Stimulated activated CD8-positive, alpha-beta memory T cell treated with anti-CD3 and anti-CD28 coated beads, Interleukin-4, amount 100 ng/mL, for 1 hour (primary cell): Measurements from ENCODE around the gene ZNF668.
A peak's percentile ranks its signal among the peaks of the same experiment; 100 is the strongest.

ENCODE experiments used
- DNase-seq, 2 donors: peaks; one replicate each; pipeline ENCODE4 v3.0.0-alpha.2; 2020; ENCODE audit warnings: low read depth in 2 of 2, low spot score in 1 of 2

Gene ZNF668

DNA sequence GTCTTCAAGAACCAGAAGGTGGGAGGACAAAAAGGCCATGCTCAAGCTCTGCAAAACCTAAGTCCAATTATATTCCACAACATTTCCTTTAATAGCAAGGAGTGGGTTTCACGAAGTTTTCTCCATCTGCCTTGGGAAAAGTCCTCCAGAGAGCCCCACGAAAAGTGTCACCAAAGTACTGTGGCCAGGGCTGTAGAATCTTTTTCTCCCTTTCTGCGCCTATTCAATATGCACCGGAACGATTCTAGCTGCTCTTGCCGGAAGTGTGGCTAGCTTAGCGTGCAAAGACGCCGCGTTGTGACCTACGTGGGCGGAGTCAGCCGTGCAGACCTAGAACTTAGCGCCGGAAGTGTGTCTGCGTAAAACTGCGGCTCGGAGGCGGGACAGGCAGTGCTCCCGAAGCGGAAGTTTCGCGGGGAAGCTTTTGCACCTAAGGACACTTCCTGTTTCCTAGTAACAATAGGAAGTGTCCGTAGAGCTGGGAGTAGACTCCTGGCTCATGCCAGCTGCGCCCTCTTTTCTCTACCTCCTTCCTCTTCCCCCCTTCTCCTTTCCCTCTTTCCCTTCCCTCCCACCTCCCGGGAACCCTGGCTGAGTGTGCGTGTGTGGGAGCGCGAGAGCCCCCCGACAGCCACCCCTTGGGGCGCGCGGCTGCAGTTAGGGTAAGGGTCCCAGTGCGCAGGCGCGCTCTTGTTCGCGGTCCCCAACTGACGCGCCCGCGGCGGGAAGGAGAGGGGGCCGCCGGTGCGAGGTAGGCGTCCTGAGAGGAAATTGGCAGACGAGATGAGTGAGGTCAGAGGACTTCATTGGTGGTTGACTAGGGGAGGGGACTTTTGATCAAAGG is at the start of gene ZNF668, which contains the start of gene ZNF646:
TSS of gene ZNF668 (minus strand) at position 271 of the 844 bp plus-strand sequence. CDS start 9,781 bp downstream, outside the sequence.
TSS of gene ZNF646 (plus strand) at position 453 of the 844 bp plus-strand sequence. CDS start 1,903 bp downstream, outside the sequence.
- peak; percentile 91 to 96 for DNase-seq

DNA sequence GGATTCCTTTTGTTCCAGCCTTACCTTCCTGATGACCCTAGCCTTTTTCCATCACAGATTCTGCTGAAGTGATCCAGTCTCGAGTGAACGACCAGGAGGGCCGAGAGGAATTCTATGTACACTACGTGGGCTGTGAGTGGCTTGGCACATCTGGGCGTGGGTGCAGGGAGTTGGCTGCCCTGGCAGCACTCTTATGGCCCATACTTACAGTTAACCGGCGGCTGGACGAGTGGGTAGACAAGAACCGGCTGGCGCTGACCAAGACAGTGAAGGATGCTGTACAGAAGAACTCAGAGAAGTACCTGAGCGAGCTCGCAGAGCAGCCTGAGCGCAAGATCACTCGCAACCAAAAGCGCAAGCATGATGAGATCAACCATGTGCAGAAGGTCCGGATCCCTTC is 46.1 kb upstream of the ZNF668 start:
- no peak for DNase-seq

DNA sequence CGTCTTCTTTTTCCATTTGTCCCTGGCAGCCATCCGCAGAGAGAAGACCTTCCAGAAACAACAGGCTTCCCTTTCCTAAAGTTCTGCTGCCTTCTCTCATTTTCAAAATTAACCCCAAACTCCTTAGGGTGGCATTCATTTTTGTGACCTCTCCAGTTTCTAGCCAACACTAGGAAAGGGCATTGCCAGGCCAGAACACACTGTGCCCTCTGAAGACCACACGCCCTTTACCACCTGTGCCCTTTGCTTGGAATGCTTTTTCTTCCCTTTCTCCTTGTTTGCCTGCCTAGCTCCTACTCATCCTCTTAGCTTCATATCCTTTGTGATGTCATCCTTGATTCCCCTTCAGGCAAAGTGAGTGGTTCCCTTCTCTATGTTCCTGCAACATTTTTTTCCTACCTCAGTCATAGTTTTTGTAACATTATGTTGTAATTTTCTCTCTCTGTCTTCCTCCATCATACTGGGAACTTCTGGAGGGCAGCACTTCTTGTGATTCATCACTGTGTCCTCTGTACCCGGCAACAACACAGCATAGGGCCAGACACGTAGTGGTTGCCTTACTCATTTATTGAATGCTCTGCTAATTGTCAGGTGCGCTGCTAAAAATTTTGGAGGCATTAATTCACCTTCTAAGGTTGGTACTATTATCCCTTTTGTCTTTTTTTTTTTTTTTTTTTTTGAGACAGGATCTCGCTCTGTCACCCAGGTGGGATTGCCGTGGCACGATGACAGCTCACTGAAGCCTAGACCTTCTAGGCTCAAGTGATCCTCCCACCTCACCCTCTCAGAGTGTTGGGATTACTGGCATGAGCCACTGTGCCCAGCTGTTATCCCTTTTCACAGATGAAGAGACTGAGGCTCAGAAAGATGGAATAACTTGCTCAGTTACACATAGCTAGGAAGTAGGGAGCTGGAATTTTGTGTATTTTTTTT is 44.4 kb upstream of the ZNF668 start:
- no peak for DNase-seq

DNA sequence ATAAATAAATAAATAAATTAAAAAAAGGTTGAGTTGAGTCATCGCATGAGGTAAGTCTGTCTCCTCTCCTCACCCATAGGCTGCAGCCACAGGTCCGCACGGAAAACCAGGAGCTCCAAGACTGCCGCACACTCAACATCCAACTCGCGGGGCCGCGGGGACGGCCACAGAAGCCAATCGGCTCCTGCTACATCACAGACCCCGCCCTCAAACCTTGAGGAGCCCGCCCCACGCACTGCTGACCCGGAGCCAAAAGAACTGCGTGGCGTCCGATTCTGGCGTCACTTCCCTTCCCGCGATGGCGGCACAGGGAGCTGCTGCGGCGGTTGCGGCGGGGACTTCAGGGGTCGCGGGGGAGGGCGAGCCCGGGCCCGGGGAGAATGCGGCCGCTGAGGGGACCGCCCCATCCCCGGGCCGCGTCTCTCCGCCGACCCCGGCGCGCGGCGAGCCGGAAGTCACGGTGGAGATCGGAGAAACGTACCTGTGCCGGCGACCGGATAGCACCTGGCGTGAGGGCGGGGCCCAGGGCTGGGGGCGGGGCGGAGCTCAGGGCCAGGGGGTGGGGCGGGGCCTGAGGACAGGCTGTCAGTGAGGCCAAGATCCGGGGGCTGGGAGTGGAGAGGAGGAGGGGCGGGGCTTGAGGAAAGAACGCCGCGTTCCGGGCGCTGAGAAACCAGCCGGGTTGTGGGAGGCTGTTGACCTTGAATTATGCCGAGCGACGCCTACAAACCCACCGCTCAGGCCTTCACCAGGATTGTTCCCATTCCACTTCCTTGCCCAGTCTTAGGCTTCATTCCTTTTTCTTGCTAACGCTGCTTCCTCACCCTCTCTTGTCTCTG is 43.6 kb upstream of the ZNF668 start, which contains the start of gene KAT8:
TSS of gene KAT8 (plus strand) at position 281 of the 839 bp plus-strand sequence. CDS start at position 299, 18 bp downstream.
- DNase-seq = peak; percentile 92 to 93

DNA sequence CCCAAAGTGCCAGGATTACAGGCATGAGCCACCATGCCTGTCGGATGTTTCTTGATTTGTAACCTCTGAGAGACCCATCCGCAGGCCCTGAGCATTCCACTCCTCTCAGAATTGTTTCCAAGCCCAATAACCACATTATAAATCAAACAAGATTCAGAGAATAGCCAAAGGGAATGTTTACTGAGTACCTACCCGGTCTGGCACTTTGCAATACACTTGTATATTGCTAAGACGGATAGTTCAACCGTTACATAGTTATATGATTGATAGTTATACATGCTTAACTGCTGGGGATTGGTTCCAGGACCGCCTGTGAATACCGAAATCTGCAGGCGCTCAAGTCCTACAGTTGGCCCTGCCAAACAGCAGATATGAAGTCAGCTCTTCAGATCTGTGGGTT is 40.4 kb upstream of the ZNF668 start:
- DNase-seq = no peak

DNA sequence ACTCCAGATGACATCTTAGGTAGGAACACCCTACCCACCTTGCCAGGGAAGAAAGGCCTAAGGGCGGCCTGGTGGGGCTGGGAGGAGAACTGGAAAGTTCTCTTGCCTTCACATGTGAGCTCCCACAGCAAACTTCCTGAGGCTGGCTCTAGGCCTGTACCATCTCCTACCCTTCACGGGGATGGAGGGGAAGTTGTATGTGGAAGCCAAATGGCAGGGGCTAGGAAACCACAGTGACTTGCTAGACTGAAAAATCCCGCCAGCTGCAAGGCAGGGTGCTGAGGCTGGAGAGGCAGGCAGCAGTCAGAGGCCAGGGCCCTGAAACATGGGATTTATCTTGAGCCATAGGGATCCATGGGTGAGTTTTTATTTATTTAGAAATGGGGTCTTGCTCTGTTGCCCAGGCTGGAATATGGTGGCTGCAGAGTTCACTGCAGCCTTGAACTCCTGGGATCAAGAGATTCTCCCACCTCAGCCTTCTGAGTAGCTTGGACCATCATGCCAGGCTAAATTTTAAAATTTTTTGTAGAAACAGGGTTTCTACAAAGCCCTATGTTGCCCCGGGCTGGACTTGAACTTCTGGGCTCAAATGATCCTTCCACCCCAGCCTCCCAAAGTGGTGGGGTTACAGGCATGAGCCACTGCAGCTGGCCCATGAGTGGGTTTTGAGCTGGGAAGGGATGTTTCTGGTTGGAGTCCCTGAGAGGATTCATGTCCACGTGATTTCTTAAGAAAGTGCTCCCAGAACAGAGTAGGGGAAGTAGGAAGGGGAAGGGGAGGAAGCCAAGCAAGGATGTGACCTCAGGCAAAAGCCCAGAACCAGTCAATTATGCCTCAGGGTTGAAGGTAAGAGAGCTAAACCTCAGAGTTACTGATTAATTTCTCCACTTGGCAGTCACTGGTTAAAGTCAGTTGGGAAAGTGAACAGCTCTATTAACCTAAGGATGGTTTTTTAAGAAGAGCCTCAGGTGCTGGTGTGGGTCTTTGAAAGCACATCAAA is 39.4 kb upstream of the ZNF668 start:
- no peak for DNase-seq

DNA sequence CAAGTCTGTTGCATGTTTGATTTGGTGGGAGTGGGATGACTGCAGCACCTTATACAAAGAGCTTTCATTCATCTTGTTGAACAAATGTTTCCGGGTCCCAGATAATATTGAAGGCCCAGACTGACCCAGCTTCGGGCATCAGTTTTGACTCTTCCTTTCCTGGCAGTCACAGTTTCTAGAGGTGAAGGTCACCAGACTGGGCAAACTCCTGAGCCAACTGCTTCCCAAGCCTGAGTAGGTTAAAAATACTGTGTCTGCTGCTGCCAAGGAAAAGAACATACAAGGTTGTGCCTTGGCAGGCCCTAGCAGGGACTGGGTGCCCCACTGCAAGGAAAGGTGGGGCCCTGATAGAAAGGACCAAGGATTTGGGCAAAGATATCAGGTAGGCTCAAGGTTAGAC is 38.7 kb upstream of the ZNF668 start:
- DNase-seq = no peak

DNA sequence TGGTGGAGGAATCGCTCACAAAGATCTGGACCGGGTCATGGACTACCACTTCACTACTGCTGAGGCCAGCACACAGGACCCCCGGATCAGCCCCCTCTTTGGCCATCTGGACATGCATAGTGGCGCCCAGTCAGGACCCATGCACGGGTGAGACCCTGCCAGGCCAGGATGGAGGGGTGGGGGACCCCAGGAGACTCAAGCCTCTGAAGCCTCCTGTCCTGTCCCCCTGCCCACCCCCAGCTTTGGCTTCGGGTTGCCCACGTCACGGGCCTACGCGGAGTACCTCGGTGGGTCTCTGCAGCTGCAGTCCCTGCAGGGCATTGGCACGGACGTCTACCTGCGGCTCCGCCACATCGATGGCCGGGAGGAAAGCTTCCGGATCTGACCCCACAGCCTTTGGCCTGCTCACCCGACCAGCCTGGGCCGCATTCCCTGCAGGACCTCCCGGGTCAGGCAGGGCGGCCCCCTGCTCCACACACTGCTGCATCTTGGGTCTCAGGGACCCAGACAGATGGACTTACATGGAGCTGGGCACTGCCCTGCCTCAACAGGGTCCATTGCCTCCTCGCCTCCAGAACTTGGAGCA is 37.9 kb upstream of the ZNF668 start:
- no peak for DNase-seq

DNA sequence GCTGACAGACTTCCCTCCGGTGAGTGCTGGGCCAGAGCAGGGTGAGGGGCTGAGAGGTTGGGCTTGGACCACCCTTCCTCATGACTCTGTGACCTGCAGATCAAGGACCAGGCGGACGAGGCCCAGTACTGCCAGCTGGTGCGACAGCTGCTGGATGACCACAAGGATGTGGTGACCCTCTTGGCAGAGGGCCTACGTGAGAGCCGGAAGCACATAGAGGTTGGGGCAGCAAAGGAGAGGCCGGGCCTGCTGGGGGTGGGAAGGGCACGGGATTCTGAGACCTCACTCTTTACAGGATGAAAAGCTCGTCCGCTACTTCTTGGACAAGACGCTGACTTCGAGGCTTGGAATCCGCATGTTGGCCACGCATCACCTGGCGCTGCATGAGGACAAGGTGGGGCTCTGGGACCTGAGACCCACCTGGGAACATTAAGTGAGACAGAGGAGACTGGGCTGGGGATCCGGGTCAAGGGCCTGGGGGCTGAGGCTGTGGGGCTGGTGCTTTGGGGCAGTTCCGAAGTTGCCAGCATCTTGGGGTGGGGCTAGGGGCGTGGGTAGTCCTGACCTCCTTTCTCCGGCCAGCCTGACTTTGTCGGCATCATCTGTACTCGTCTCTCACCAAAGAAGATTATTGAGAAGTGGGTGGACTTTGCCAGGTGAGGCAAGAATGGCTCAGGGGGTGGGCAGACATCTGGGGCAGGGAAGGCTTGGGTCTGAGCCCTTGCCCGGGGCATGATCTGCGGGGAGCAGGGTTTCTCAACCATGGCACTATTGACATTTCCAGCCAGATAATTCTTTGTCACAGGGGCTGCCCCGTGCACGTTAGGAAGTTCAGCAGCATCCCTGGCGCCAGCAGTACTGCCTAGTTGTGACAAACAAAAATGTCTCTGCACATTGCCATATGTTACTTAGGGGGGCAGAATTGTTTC is 36.3 kb upstream of the ZNF668 start:
- no peak for DNase-seq

DNA sequence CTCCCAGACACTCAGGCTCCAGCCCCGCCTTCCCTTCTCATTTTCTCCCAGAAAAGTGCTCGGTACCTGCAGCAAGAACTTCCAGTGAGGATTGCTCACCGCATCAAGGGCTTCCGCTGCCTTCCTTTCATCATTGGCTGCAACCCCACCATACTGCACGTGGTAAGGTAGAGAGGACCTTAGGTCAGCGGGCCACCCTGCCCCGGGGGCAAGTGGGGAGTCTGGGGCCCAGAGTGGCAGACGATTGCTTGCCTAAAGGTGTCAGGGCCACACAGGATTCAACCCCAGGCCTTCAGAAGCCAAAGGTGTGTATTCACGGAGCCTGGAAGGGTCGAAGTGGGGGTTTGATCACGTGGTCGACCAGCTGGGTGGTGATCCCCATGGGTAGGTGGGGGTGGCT is 35.6 kb upstream of the ZNF668 start:
- DNase-seq = no peak

DNA sequence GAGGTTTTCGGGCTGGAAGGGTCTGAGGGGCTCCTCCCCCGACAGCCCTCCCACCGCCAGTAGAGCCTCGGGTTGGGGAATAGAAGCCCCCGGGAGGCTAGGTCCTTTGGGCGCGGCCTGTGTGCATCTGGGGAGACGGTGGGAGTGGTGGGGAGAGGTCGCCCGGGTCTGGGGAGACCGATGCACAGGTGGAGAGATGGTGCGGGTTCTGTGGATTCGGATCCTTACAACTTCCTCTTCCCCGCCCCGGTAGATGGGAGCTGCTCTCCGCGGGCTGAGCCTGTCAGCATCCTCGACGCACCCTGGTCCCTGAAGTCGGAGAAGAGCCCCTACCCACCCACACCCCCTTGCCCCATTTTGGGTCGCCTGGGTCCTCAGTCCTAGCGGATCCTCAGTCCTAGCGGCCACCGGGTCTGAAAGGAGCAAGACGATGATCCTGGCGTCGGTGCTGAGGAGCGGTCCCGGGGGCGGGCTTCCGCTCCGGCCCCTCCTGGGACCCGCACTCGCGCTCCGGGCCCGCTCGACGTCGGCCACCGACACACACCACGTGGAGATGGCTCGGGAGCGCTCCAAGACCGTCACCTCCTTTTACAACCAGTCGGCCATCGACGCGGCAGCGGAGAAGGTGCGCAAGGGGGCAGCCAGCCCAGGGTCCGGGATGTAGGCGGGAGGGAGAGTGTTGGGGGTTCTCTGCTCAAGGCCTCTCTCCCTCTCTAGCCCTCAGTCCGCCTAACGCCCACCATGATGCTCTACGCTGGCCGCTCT is 34.9 kb upstream of the ZNF668 start:
- no peak for DNase-seq

DNA sequence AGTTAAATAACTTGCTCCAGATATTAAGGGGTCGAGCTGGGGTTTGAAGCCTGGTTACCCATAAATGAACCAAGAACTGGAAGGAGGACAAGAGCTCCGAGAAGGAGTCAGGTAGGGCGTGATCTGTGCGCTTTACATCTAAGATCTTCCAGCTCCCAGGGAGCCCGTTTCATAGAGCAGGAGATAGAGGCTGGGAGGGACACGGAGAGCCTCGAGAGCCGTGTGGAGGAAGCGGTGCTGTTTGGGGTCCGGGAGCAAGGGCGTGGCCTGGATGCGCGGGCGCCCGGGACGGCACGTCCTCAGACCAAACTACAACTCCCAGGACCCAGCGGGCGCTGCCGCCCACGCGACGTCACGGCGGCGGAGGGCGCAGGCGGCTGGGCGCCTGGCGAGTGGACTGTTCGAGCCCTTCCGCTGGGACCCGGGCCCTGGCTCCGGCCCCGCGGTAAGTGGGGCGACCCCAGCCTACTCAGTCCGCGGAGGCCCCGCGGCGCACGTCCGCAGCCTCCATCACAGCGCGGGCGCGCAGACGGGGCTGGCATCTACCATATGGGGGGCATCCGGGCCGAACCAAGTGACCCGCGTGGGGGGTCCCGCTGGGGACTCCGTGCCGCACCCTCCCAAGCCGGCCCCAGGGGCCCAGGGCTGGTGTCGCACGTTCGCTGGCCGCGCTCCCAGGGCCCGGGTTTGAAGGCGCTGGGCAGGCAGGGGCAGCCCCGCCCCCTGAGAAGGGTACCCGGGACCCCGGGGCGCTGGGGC is 34.2 kb upstream of the ZNF668 start, which contains the start of gene BCKDK:
TSS of gene BCKDK (plus strand) at position 352 of the 759 bp plus-strand sequence. CDS start 838 bp downstream, outside the sequence.
- DNase-seq = peak in 1 of 2 donors; percentile 29

DNA sequence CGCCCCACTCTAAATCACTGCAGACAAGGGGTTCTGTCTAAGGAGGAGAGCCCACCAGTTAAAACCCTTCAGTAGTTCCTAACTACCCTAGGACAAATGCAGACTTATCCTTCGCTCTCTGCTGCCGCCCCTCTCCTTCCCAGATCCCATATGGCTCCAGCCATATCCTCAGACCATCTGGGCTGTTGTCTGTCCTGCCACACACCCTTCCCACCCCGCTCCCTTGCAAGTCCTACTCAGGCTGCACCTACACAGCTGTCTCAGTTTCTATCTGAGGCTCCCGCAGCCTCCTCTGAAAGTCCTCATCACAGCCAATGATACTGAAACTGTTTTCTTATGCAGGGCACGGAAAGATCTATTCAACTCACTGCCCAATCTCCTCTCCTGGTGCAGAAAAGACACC is 33.4 kb upstream of the ZNF668 start:
- no peak for DNase-seq

DNA sequence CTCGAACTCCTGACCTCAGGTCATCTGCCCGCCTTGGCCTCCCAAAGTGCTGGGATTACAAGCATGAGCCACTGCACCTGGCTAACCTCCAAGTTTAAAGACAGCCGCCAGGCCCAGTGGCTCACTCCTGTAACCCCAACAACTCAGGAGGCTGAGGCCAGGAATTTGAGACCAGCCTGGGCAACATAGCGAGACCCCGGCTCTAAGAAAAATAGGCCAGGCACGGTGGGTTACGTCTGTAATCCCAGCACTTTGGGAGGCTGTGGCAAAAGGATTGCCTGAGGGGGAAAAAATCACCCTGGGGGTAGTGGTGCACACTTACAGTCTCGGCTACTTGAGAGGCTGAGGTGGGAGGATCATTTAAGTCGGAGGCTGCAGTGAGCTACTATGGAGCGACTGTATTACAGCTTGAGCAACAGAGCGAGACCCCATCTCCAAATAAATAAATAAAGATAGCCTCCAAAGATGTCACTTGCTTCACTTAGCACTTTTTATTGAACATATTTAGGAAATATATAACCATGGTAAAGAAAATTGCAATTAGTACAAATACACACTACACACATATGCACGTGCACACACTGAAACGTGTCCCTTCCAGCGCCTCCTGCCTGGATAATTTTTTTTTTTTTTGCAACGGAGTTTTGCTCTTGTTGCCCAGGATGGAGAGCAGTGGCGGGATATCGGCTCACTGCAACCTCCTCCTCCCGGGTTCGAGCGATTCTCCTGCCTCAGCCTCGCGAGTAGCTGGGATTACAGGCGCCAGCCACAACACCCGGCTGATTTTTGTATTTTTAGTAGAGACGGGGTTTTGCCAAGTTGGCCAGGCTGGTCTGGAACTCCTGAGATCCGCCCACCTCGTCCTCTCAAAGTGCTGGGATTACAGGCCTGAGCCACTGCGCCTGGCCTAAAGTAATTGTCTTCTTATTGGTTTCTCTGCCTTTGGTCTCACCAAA is 32.7 kb upstream of the ZNF668 start:
- DNase-seq = no peak

DNA sequence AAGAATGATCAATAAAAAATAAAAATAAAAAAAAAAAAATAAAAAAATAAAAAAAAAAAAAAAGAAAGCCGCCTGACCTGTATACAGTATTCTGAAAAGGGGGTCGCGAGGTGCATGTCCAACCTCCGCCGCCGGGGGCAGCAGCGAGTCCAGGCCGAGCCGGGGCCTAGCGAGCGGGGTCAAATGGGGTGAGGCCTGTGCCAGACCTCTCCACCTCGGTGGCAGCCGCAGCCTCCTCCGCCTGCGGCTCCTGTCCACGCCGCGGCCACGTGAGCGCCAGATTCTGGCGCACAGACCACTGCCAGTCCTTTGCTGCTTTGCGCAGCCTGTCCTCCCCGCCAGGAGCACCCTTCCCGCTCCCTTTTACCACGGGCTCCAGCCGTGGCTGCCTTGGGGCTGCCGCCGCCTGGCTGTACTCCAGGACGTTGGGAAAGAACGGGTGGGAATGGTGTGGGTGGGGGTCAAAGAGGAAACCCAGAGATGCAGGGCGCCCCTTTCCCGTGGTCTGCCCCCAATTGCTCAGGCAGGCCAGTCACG is 31.7 kb upstream of the ZNF668 start:
- DNase-seq = peak; percentile 65 to 74
